ENCODE measurements around the gene MAGIX.

DNA sequence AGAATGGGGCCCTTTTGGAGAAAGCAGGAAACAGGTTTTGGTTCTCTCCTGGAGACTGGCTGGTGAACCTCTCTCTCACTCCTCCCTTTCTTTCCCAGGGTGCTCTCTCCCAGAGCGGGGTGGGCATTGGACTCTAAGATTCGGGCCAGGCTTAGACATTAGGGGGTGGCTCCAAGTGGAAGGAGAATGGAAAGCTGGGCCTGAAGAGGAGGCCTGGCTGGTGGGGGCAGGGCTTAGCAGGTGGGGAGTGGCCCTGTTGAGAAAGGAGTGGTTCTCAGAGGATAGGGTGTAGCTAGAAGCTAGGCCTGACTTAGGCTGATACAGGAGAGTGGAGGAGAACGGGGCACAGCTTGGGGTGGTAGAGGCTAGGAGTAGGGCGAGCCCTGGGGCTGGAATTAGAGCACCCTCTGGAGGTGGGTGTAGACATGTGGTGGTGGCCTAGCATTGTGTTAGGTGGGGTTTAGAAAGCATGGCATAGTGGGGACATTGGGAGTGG is 14.8 kb downstream of the MAGIX start:
- TF ChIP-seq POLR2AphosphoS5 (IDR thresholded peaks at IDR 0.05; ENCODE audit: low read depth, low read length) (no peak), TAF1 (IDR thresholded peaks at IDR 0.05; ENCODE audit: borderline replicate concordance, insufficient read depth, low read length) (no peak), REST (IDR thresholded peaks at IDR 0.05; ENCODE audit: insufficient read depth in 1 of 2, low read depth in 2 of 2, low read length in 2 of 2) (no peak), SIN3A (IDR thresholded peaks at IDR 0.05; ENCODE audit: borderline replicate concordance, insufficient read depth, low read length) (no peak), FOXP2 (optimal IDR thresholded peaks at IDR 0.05; ENCODE audit: borderline replicate concordance, extremely low read depth, extremely low read length, insufficient read depth) (no peak)
